K562 (cell line): Measurements from ENCODE around the gene CREM. TPM values are rescaled to one million over a fixed set of nuclear protein-coding genes. Genes with fewer than 3 reads are reported as not detected.

Experiments
- ATAC-seq: fragments of 200-7000 bp; cut with Tn5 transposase; 3 replicates; pipeline ENCODE4 v1.9.1; 2020; ENCODE audit warnings: moderate library complexity
- BruUV-seq: library from RNA; stranded (reverse); fragments of 400-500 nt; replicated peaks from 2 replicates; lab custom pipeline; 2021; lab: Mats Ljungman, UMichigan
- CTCF ChIA-PET: fragments of 300-600 bp; formaldehyde crosslinking; extraction: SDS; loops from one replicate; lab custom pipeline; 2021; ENCODE audit warnings: low intra/inter-chr PET ratio; lab: Yijun Ruan, JAX
- POLR2A ChIA-PET: fragments of 300-600, 350-650 bp; sonication (Branson Sonifier 250); formaldehyde crosslinking; extraction: SDS; loops from one replicate; lab custom pipeline; 2021; ENCODE audit warnings: antibody characterized with exemption, inconsistent platforms; lab: Yijun Ruan, JAX
- DNase-seq, 4 experiments: peaks; one replicate each; pipeline versions ENCODE4 v3.0.0 to v3.0.0-alpha.2; 2011 to 2018; ENCODE audit warnings: low spot score in 3 of 4, mixed read lengths in 3 of 4; ENCODE audit errors: extremely low read depth in 1 of 4
- FAIRE-seq: peaks from 2 replicates; lab custom pipeline; 2011; peaks lifted over from hg19 to GRCh38; lab: Jason Lieb, UNC
- H2AFZ ChIP-seq: 2 replicates; pipeline ENCODE4 v1.6.0; 2011; ENCODE audit warnings: low read depth, low read length, control low read depth, inconsistent platforms
- H3K27ac ChIP-seq: fragments of 200-600 bp; 3 replicates; pipeline ENCODE4 v1.8.0; 2011; ENCODE audit warnings: low read depth, mild to moderate bottlenecking, control low read depth, inconsistent platforms, low read length, moderate library complexity, mixed read lengths; ENCODE audit errors: extremely low read depth
- H3K27me3 ChIP-seq, 2 experiments: fragments of 300-600 bp in 1 of 2; 2 replicates in 1 of 2; 3 replicates in 1 of 2; pipeline versions ENCODE4 v1.6.0 to v1.8.0; 2011; ENCODE audit warnings: inconsistent platforms in 2 of 2, low read length in 2 of 2, mild to moderate bottlenecking in 1 of 2, mixed read lengths in 1 of 2, moderate library complexity in 1 of 2; ENCODE audit not compliant: control insufficient read depth in 2 of 2, insufficient read depth in 2 of 2
- H3K36me3 ChIP-seq: fragments of 300-600 bp; 3 replicates; pipeline ENCODE4 v1.8.0; 2011; ENCODE audit warnings: mild to moderate bottlenecking, low read length, inconsistent platforms; ENCODE audit not compliant: control insufficient read depth, insufficient read depth
- H3K4me1 ChIP-seq, 2 experiments: fragments of 200-600 bp in 1 of 2; replicated peaks in 1 of 2; 2 replicates in 1 of 2; 3 replicates in 1 of 2; pipeline versions ENCODE4 v1.5.1 to v1.8.0; 2011; ENCODE audit warnings: inconsistent platforms in 2 of 2, low read length in 2 of 2, mild to moderate bottlenecking in 1 of 2, mixed read lengths in 1 of 2, moderate library complexity in 1 of 2; ENCODE audit not compliant: control insufficient read depth in 2 of 2, insufficient read depth in 2 of 2
- H3K4me2 ChIP-seq: 2 replicates; pipeline ENCODE4 v1.6.1; 2011; ENCODE audit warnings: low read length, control low read depth, inconsistent platforms, mixed read lengths; ENCODE audit not compliant: insufficient read depth
- H3K4me3 ChIP-seq: fragments of 200-600 bp; sonication (generic), shearing (Covaris generic); 2 replicates; pipeline ENCODE4 v1.5.1; 2016; ENCODE audit warnings: control low read depth, inconsistent platforms
- H3K79me2 ChIP-seq: fragments of 200-600 bp; 3 replicates; pipeline ENCODE4 v1.8.0; 2011; ENCODE audit warnings: low read length, inconsistent platforms; ENCODE audit not compliant: control insufficient read depth, insufficient read depth
- H3K9ac ChIP-seq, 2 experiments: 2 replicates each; pipeline versions ENCODE4 v1.6.0 to v1.6.1; 2011; ENCODE audit warnings: low read depth in 2 of 2, low read length in 2 of 2, control low read depth in 1 of 2, inconsistent platforms in 1 of 2, mild to moderate bottlenecking in 1 of 2, mixed read lengths in 1 of 2; ENCODE audit not compliant: insufficient read depth in 1 of 2
- H3K9me1 ChIP-seq: one replicate; pipeline ENCODE4 v1.6.0; 2011; ENCODE audit warnings: inconsistent platforms, mild to moderate bottlenecking, low read length, moderate library complexity; ENCODE audit not compliant: control insufficient read depth, insufficient read depth
- H3K9me3 ChIP-seq: replicated peaks from 2 replicates; pipeline ENCODE4 v1.5.1; 2011; ENCODE audit warnings: low read depth, low read length, inconsistent platforms; ENCODE audit not compliant: control insufficient read depth, insufficient read depth
- H4K20me1 ChIP-seq: replicated peaks from 2 replicates; pipeline ENCODE4 v1.6.1; 2011; ENCODE audit warnings: low read length, inconsistent platforms, mixed read lengths; ENCODE audit not compliant: control insufficient read depth, insufficient read depth
- RBM25 ChIP-seq: fragments of 200-400 bp; formaldehyde crosslinking; IDR thresholded peaks from 2 replicates; pipeline ENCODE4 v1.6.1; 2018; ENCODE audit warnings: low read length, low read depth, moderate library complexity; ENCODE audit not compliant: severe bottlenecking
- RBM34 ChIP-seq: fragments of 200-400 bp; formaldehyde crosslinking; IDR thresholded peaks from 2 replicates; pipeline ENCODE4 v1.6.1; 2018; ENCODE audit warnings: low read length, borderline replicate concordance; ENCODE audit not compliant: insufficient read depth
- WGBS: fragments of 100-300 bp; shearing (Covaris generic); methylation state at CpG from one replicate; pipeline ENCODE4 v1.1.6; 2016; ENCODE audit warnings: low coverage, mixed read lengths; ENCODE audit not compliant: insufficient coverage; ENCODE audit errors: missing lambda C conversion rate; 5-methylcytosine and 5-hydroxymethylcytosine counted together
- in situ Hi-C: fragments of 300-500 bp; cut with MboI; formaldehyde crosslinking; loops from 4 replicates; pipeline ENCODE4 v1.15.0; 2018; ENCODE audit warnings: inconsistent platforms, mixed read lengths
- intact Hi-C: fragments of 100-400 bp; cut with micrococcal nuclease; formaldehyde crosslinking; loops from 2 replicates; pipeline ENCODE4 v1.14.2; 2022
- polyA plus RNA-seq, 8 experiments: library from polyadenylated mRNA; depleted of rRNA in 4 of 8; stranded (reverse) in 5 of 8; unstranded in 3 of 8; fragments of >200 nt; fragmentation: Nextera tagmentation in 2 of 8; fragmentation: Illumina TruSeq in 1 of 8; extraction: Ambion mirVana in 2 of 8; extraction: Trizol in 1 of 8; gene quantifications; 2 replicates each; pipeline versions ENCODE4 v1.2.1 to v1.2.3, GENCODE V29; 2011 to 2014; ENCODE audit warnings: inconsistent platforms in 1 of 8, missing spikeins in 1 of 8
- total RNA-seq, 7 experiments: library from RNA; depleted of rRNA in 6 of 7; stranded (reverse); fragments of >200 nt in 6 of 7; fragmentation: Illumina TruSeq in 2 of 7; extraction: Trizol in 2 of 7; gene quantifications; 2 replicates each; pipeline versions ENCODE4 v1.2.1 to v1.2.3, GENCODE V29; 2011 to 2021; ENCODE audit warnings: low replicate concordance in 1 of 7
- TF ChIP-seq, protein P1 (sequence below): fragments of 450-650 bp; formaldehyde crosslinking; IDR thresholded peaks from 2 replicates; pipeline ENCODE4 v1.4.0; 2022; ENCODE audit warnings: missing genetic modification characterization
- TF ChIP-seq, protein P2 (sequence below): fragments of 450-650 bp; IDR thresholded peaks from 2 replicates; pipeline ENCODE4 v1.6.1; 2017; ENCODE audit warnings: antibody characterized with exemption
- TF ChIP-seq, protein P3 (sequence below): IDR thresholded peaks from 2 replicates; pipeline ENCODE4 v1.6.1; 2011; ENCODE audit not compliant: insufficient read length; ENCODE audit errors: extremely low read depth

Gene CREM
- total and polyA plus RNA-seq, 9 of the 15 experiments (the other 6 are each of a cell fraction or from before 2014, with no cell fraction given), result 39.1 to 70.2 (median 48.3) TPM

DNA sequence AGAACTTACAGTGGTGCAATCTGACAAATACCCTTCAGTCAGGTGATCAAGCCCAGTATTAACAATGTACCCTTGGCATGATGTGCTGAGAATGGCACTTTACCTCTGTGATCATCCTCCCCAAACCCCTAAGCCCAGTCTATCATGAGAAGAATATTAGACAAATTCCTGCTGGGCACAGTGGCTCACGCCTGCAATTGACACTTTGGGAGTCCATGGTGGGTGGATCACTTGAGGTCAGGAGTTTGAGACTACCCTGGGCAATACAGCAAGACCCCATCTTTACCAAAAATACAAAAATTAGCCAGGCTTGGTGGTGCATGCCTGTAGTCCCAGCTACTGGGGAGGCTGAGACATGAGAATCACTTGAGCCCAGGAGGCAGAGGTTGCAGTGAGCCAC is 29.1 kb upstream of the CREM start:
- Histone ChIP-seq H3K27me3 (no peaks in the 10 kb centered on the region), H3K9me3 (peaks cover 6% of the 10 kb centered on the region; the same call in 1 of the 2 replicates), H4K20me1 (no peaks in the 10 kb centered on the region), H3K79me2 (no peaks in the 10 kb centered on the region), H3K27ac (no peak overlapping the region), H2AFZ (no peak overlapping the region), H3K9me1 (no peaks in the 10 kb centered on the region), H3K4me3 (no peak overlapping the region), H3K9ac (no peak overlapping the region), H3K36me3 (no peaks in the 10 kb centered on the region), H3K4me2 (no peak overlapping the region), H3K4me1 (no peaks in the 10 kb centered on the region; a peak in 1 of 5 replicates)
- ChIA-PET POLR2A (interaction anchor here (0.6 kb wide), 1 partner anchor 19 kb away, joined by 4 read pairs; no protein-coding TSS in a partner anchor), CTCF (no interaction called here)
- WGBS, result 25% methylated on average over 1 of the region's 1 CpG
- TF ChIP-seq, protein P1, sequence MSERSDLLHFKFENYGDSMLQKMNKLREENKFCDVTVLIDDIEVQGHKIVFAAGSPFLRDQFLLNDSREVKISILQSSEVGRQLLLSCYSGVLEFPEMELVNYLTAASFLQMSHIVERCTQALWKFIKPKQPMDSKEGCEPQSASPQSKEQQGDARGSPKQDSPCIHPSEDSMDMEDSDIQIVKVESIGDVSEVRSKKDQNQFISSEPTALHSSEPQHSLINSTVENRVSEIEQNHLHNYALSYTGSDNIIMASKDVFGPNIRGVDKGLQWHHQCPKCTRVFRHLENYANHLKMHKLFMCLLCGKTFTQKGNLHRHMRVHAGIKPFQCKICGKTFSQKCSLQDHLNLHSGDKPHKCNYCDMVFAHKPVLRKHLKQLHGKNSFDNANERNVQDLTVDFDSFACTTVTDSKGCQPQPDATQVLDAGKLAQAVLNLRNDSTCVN (CRISPR knock-in tag), result no peak
- TF ChIP-seq RBM25 (peak; percentile 14), RBM34 (no peak)
- TF ChIP-seq, protein P2, sequence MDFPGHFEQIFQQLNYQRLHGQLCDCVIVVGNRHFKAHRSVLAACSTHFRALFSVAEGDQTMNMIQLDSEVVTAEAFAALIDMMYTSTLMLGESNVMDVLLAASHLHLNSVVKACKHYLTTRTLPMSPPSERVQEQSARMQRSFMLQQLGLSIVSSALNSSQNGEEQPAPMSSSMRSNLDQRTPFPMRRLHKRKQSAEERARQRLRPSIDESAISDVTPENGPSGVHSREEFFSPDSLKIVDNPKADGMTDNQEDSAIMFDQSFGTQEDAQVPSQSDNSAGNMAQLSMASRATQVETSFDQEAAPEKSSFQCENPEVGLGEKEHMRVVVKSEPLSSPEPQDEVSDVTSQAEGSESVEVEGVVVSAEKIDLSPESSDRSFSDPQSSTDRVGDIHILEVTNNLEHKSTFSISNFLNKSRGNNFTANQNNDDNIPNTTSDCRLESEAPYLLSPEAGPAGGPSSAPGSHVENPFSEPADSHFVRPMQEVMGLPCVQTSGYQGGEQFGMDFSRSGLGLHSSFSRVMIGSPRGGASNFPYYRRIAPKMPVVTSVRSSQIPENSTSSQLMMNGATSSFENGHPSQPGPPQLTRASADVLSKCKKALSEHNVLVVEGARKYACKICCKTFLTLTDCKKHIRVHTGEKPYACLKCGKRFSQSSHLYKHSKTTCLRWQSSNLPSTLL, result no peak
- TF ChIP-seq, protein P3, sequence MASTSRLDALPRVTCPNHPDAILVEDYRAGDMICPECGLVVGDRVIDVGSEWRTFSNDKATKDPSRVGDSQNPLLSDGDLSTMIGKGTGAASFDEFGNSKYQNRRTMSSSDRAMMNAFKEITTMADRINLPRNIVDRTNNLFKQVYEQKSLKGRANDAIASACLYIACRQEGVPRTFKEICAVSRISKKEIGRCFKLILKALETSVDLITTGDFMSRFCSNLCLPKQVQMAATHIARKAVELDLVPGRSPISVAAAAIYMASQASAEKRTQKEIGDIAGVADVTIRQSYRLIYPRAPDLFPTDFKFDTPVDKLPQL, result no peak
- in situ Hi-C loops (no loop called here), intact Hi-C loops (loop anchor here (10.0 kb wide), 1 partner anchor 103 kb away; no protein-coding TSS in a partner anchor)
- FAIRE-seq, result no peak
- DNase-seq, result no peak
- no TSS peak for BruUV-seq
- no peak for ATAC-seq
